B cell (primary cell): ENCODE results near the gene AATK.

Source experiments
- EZH2 ChIP-seq: IDR thresholded peaks from 2 replicates; pipeline ENCODE4 v1.6.1; 2012; ENCODE audit warnings: borderline replicate concordance, low read depth, mild to moderate bottlenecking, moderate library complexity, low read length; ENCODE audit not compliant: insufficient read depth, poor library complexity, severe bottlenecking
- TF ChIP-seq, protein P1 (sequence below): fragments of 200-600 bp; IDR thresholded peaks from one replicate; pipeline ENCODE4 v1.8.0; 2022; ENCODE audit warnings: antibody characterized with exemption, mild to moderate bottlenecking

DNA sequence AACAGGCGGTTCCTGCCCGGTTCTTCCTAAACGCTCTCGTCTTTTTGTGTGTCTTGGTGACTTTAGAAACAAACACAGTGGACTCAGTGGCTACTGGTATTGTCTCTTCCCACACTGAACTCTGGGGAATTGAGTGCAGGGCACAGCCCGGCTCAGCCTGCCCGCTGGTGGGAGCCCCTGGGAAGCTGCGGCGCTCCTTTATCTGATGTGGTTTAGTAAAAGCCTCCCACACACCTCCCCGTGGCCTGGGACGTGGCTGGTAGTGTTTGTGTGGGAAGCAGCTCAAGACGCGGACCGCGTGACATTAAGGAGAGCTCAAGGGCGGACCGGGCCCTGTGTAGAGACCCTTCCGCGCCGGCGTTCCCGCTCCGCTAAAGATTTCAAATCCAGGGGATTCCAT lies 56.1 kb downstream of the AATK start:
- TF ChIP-seq, protein P1, sequence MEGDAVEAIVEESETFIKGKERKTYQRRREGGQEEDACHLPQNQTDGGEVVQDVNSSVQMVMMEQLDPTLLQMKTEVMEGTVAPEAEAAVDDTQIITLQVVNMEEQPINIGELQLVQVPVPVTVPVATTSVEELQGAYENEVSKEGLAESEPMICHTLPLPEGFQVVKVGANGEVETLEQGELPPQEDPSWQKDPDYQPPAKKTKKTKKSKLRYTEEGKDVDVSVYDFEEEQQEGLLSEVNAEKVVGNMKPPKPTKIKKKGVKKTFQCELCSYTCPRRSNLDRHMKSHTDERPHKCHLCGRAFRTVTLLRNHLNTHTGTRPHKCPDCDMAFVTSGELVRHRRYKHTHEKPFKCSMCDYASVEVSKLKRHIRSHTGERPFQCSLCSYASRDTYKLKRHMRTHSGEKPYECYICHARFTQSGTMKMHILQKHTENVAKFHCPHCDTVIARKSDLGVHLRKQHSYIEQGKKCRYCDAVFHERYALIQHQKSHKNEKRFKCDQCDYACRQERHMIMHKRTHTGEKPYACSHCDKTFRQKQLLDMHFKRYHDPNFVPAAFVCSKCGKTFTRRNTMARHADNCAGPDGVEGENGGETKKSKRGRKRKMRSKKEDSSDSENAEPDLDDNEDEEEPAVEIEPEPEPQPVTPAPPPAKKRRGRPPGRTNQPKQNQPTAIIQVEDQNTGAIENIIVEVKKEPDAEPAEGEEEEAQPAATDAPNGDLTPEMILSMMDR = no peak
- TF ChIP-seq EZH2 = no peak
